ENCODE results near the gene WDR83.
A peak's percentile ranks its signal among the peaks of the same experiment; 100 is the strongest.
"Not testable (repeated sequence)": the region's sequence is repeated elsewhere in the genome, so short reads cannot be mapped to it uniquely, and the experiment has no call there.

Gene WDR83

DNA sequence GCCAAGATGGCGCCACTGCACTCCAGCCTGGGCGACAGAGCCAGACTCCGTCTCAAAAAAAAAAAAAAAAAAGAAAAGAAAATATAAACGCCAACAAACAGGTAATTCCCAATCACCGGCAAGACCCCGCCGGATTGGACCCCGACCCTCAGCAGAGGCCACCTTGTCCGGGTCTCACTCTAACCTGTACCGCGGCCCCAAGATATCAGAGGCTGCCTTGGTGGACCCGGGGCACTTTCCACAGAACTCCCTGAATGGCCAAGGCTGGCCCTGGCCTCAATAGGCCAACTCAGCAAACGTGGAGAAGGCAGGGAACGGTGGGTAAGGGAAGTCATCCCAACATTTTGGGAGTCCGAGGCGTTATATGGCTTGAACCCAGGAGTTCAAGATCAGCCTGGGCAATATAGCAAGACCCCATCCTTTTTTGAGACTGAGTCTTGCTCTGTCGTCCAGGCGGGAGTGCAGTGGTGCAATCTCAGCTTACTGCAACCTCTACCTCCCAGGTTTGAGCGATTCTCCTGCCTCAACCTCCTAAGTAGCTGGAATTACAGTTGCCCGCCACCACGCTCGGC, 27.9 kb upstream of the WDR83 start:
- Histone ChIP-seq H3K4me3 (ENCODE audit: low read depth, low read length) (no peak overlapping the region), H3K36me3 (ENCODE audit: control insufficient read depth, insufficient read depth, low read length) (no peaks in the 10 kb centered on the region)

DNA sequence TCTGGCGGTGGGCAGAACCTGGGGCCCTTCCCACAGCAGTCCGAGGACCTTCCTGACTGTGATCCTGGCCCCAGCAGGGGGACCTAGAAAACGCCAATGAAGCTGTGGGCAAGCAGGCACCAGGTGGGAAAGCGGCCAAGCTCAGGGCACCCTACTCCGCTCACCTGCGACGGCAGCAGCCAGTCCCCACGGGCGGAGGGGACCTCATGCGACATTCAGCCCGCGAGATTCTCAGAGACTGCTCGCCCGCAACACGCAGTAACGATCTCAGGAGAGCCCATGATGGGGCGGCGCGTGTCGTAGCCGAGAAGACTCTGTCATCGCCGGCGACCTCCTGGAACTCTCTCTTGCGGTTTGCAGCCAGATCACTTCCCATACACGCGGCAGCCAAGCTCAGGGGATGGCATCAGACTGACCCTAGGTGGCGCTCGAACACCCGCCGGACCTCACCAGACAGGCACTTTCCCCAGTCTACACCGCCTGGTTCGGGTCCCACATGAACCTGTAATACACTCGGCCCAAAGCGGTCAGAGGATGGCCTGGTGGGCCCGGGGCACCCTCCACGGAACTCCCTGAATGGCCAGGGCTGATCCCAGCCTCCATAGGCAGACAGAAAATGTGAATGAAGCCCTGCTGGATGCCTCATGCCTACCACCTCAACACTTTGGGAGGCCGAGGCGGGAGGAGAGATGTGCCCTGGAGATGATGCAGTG, 26.6 kb upstream of the WDR83 start:
- Histone ChIP-seq H3K36me3 (ENCODE audit: control insufficient read depth, insufficient read depth, low read length) (no peaks in the 10 kb centered on the region), H3K4me2 (ENCODE audit: low read length) (peak overlapping the region; percentile 60), H3K27me3 (ENCODE audit: control insufficient read depth, insufficient read depth, low read length) (no peaks in the 10 kb centered on the region), H3K27ac (no peak overlapping the region), H3K9ac (peak overlapping the region; percentile 19), H3K79me2 (peaks cover 3% of the 10 kb centered on the region), H2AFZ (peak overlapping the region; percentile 87), H3K4me3 (ENCODE audit: low read depth, low read length) (no peak overlapping the region), H3K4me1 (peaks cover 3% of the 10 kb centered on the region), H3K9me3 (ENCODE audit: control insufficient read depth, low read length) (no peaks in the 10 kb centered on the region)
- TF ChIP-seq, protein P1, sequence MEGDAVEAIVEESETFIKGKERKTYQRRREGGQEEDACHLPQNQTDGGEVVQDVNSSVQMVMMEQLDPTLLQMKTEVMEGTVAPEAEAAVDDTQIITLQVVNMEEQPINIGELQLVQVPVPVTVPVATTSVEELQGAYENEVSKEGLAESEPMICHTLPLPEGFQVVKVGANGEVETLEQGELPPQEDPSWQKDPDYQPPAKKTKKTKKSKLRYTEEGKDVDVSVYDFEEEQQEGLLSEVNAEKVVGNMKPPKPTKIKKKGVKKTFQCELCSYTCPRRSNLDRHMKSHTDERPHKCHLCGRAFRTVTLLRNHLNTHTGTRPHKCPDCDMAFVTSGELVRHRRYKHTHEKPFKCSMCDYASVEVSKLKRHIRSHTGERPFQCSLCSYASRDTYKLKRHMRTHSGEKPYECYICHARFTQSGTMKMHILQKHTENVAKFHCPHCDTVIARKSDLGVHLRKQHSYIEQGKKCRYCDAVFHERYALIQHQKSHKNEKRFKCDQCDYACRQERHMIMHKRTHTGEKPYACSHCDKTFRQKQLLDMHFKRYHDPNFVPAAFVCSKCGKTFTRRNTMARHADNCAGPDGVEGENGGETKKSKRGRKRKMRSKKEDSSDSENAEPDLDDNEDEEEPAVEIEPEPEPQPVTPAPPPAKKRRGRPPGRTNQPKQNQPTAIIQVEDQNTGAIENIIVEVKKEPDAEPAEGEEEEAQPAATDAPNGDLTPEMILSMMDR (IDR thresholded peaks at IDR 0.05): peak; percentile 78

More for the DNA sequence above, 27.9 kb upstream of the WDR83 start:
- no peak overlapping the region for H3K4me2 ChIP-seq (ENCODE audit: low read length)
- H3K4me1 ChIP-seq: peaks cover 3% of the 10 kb centered on the region
- no peak overlapping the region for H3K9ac ChIP-seq
- no peak overlapping the region for H2AFZ ChIP-seq
- H3K27ac ChIP-seq: no peak overlapping the region
- H3K79me2 ChIP-seq: peaks cover 3% of the 10 kb centered on the region
- TF ChIP-seq, protein P1 (IDR thresholded peaks at IDR 0.05): no peak
- no peaks in the 10 kb centered on the region for H3K27me3 ChIP-seq (ENCODE audit: control insufficient read depth, insufficient read depth, low read length)
- no peaks in the 10 kb centered on the region for H3K9me3 ChIP-seq (ENCODE audit: control insufficient read depth, low read length)

DNA sequence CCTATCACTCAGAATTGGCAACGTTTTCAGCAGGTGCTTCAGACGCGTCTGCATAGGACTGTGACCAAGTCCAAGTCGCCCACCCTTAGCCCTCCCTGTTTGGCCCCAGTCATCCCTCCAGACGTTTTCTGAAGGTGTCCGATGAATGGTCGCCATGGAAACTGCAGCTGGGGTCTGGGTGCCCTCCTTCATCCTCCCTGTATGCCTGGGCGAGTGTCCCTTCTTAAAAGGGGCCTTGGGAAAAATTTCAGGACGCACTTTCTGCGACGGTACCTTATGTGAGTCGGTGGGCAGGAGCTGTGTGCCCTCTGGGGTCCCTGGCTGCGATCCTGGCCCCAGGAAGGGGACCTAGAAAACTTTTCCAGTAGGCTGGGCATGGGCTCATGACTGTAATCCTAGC, 25.2 kb upstream of the WDR83 start:
- Histone ChIP-seq H3K4me1 (peaks cover 3% of the 10 kb centered on the region), H3K27ac (no peak overlapping the region), H3K79me2 (peaks cover 3% of the 10 kb centered on the region), H3K4me3 (ENCODE audit: low read depth, low read length) (no peak overlapping the region), H2AFZ (no peak overlapping the region), H3K4me2 (ENCODE audit: low read length) (no peak overlapping the region), H3K27me3 (ENCODE audit: control insufficient read depth, insufficient read depth, low read length) (no peaks in the 10 kb centered on the region), H3K36me3 (ENCODE audit: control insufficient read depth, insufficient read depth, low read length) (no peaks in the 10 kb centered on the region), H3K9ac (no peak overlapping the region), H3K9me3 (ENCODE audit: control insufficient read depth, low read length) (no peaks in the 10 kb centered on the region)
- TF ChIP-seq, protein P1 (IDR thresholded peaks at IDR 0.05): no peak

DNA sequence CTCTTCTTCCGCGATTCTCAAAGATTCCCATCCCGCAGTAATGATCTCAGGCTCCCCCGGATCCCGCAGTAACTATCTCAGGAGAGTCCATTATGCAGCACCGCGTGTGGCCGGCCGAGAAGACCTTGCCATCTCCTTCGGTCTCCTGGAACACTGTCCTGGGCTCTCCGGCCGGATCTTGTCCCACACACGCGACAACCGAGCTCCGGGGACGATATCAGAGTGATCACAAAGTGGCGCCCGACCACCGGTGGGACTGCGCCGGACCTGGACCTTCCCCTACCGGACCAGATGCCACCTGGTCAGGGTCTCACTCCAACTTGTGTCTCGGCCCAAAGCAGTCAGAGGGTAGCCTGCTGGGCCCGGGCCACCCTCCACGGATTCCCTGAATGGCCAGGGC, 24.1 kb upstream of the WDR83 start:
- H3K36me3 ChIP-seq (ENCODE audit: control insufficient read depth, insufficient read depth, low read length): no peaks in the 10 kb centered on the region
- H3K9me3 ChIP-seq (ENCODE audit: control insufficient read depth, low read length): no peaks in the 10 kb centered on the region
- no peak overlapping the region for H3K27ac ChIP-seq
- peaks cover 3% of the 10 kb centered on the region for H3K79me2 ChIP-seq
- no peak overlapping the region for H3K4me2 ChIP-seq (ENCODE audit: low read length)
- no peak overlapping the region for H2AFZ ChIP-seq
- peaks cover 4% of the 10 kb centered on the region for H3K4me1 ChIP-seq
- H3K4me3 ChIP-seq (ENCODE audit: low read depth, low read length): no peak overlapping the region
- TF ChIP-seq, protein P1 (IDR thresholded peaks at IDR 0.05): no peak
- H3K27me3 ChIP-seq (ENCODE audit: control insufficient read depth, insufficient read depth, low read length): no peaks in the 10 kb centered on the region
- no peak overlapping the region for H3K9ac ChIP-seq

DNA sequence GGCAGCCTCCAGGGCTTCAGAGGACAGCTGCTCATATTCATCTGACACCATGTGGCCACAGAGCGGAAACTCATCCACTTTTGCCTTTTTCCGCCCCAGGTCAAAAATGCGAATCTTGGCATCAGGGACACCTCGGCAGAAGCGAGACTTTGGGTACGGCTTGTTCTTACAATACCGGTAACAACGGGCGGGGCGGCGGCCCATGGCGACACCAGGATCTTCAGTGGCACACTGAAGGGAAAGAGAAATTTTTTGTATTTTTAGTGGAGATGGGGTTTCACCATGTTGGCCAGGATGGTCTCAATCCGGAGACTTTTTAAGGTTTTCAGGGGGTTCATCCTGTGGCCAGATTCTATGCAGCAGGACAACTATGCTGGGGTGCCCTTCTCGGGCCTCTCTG, 22.9 kb upstream of the WDR83 start:
- H3K4me1 ChIP-seq; H3K9me3 ChIP-seq (ENCODE audit: control insufficient read depth, low read length); H3K9ac ChIP-seq; H3K79me2 ChIP-seq; H3K36me3 ChIP-seq (ENCODE audit: control insufficient read depth, insufficient read depth, low read length); H2AFZ ChIP-seq; H3K4me3 ChIP-seq (ENCODE audit: low read depth, low read length); H3K27me3 ChIP-seq (ENCODE audit: control insufficient read depth, insufficient read depth, low read length); H3K4me2 ChIP-seq (ENCODE audit: low read length); H3K27ac ChIP-seq: not testable (repeated sequence)

Data from parathyroid adenoma (tissue), 2 donors.